Measurements from ENCODE around the gene TBK1.

DNA sequence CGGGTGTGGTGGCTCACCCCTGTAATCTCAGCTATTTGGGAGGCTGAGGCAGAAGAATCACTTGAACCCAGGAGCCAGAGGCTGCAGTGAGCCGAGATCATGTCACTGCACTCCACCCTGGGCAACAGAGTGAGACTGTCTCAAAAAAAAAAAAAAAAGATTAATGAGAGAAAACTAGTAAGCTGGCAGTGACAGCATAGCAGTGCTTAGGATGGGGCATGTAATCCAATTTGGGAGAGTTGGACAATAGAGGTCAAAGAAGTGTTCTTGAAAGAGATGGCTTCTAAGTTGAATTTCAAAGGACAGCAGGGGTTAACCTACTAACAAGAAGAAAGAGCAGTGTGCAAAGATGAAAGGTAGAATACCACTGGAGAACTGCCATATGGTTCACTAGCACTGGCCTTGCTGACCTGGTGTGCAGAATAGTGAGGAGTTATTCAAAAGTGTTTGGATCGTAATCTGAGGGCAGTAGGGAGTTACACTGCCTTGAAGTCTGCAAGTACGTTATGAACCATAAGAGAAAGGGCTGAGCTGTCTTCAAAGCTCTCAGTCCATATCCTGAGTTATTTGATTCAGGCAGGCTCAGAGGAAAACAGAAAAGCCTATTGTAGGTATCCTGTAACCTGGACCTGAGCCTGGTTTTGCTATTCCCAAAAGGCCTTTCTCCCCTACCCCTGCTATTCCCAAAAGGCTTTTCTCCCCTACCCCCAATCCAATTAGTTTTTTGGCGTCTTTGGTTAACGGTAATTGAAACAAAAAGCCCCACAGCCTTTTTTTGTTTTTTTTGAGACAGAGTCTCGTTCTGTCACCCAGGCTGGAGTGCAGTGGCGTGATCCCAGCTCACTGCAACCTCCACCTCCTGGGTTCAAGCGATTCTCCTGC, 44.3 kb upstream of the TBK1 start:
- TF ChIP-seq POLR2A (IDR thresholded peaks at IDR 0.05) (no peak), CTCF (IDR thresholded peaks at IDR 0.05) (no peak)
